WI38 (cell line): Measurements from ENCODE around the gene CDKN2AIPNL.
"Not testable (repeated sequence)": the region's sequence is repeated elsewhere in the genome, so short reads cannot be mapped to it uniquely, and the experiment has no call there.

Source experiments
- H3K4me3 ChIP-seq: 2 replicates; pipeline ENCODE4 v1.5.1; 2011; ENCODE audit warnings: low read depth, mild to moderate bottlenecking, control low read depth, low read length
- TF ChIP-seq, protein P1 (sequence below): IDR thresholded peaks from 2 replicates; pipeline ENCODE4 v1.5.1; 2012; ENCODE audit warnings: low read depth, mild to moderate bottlenecking, control low read depth, low read length

The CDKN2AIPNL gene

DNA sequence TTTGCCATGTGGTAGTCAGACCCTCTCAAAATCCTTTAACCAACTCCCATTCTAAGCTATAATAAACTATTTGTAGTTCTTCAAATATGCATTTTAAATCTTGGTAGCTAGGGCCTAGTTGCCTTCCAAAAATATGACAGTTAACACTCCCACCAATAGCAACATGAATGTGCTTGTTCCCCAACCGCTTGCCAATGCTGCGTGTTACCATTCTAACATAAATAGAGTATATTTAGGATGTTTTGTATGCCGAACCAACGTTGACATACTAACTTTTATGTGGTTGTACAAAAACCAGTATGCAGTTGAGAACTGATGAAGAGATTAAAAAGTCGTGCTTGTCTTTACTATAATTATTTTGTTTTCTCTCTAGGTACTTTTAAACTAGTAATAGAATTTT, 31.3 kb downstream of the CDKN2AIPNL start:
- H3K4me3 ChIP-seq: no peak overlapping the region
- TF ChIP-seq, protein P1, sequence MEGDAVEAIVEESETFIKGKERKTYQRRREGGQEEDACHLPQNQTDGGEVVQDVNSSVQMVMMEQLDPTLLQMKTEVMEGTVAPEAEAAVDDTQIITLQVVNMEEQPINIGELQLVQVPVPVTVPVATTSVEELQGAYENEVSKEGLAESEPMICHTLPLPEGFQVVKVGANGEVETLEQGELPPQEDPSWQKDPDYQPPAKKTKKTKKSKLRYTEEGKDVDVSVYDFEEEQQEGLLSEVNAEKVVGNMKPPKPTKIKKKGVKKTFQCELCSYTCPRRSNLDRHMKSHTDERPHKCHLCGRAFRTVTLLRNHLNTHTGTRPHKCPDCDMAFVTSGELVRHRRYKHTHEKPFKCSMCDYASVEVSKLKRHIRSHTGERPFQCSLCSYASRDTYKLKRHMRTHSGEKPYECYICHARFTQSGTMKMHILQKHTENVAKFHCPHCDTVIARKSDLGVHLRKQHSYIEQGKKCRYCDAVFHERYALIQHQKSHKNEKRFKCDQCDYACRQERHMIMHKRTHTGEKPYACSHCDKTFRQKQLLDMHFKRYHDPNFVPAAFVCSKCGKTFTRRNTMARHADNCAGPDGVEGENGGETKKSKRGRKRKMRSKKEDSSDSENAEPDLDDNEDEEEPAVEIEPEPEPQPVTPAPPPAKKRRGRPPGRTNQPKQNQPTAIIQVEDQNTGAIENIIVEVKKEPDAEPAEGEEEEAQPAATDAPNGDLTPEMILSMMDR: no peak

DNA sequence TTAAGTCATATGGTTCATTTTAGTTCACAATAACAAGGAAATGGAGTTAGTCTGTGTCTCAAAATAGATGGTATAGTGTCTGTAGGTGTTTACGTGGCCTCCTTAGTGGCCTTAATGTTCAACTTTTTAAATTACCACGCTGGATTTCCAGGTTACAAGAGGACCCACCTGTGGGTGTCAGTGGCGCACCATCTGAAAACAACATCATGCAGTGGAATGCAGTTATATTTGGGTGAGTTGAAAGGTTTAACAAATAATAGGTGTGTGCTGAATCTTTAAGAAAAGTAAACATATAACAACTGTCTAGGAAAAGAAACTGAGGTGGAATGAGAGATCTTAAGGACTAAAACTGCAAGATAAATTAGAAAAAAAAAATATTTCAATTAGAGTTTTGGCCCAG, 37.4 kb downstream of the CDKN2AIPNL start:
- TF ChIP-seq, protein P1: no peak
- no peak overlapping the region for H3K4me3 ChIP-seq

DNA sequence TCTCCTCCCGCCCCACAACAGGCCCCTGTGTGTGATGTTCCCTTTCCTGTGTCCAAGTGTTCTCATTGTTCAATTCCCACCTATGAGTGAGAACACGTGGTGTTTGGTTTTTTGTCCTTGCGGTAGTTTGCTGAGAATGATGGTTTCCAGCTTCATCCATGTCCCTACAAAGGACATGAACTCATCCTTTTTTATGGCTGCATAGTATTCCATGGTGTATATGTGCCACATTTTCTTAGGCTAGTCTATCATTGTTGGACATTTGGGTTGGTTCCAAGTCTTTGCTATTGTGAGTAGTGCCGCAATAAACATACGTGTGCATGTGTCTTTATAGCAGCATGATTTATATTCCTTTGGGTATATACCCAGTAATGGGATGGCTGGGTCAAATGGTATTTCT, 38.0 kb downstream of the CDKN2AIPNL start:
- not testable (repeated sequence) for H3K4me3 ChIP-seq

DNA sequence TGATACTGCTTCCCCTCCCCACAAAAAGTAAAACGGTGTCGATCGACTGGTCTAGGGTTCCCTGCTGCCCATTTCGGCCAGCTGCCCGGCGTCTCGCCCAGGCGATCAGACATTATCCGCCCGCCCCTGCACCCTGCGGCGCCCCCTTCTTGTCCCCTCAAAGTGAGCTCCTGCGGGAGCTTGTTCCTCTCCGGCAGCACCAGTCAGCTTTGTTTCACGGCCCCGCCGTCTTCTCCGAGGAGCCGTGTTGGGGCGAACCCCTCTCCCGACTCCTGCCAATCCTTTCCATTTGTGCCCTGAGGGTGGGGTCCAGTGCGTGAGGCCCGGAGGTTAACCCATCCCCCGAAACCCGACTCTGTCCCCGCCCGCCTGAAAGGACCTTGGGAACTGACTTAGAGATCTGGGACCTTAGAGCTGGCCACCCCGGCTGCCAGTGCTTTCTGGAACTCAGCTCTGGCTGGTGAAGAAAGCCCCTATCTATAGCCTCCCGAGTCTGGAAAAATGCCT, 39.8 kb downstream of the CDKN2AIPNL start:
- H3K4me3 ChIP-seq: peak overlapping the region; percentile 99
- TF ChIP-seq, protein P1: no peak

DNA sequence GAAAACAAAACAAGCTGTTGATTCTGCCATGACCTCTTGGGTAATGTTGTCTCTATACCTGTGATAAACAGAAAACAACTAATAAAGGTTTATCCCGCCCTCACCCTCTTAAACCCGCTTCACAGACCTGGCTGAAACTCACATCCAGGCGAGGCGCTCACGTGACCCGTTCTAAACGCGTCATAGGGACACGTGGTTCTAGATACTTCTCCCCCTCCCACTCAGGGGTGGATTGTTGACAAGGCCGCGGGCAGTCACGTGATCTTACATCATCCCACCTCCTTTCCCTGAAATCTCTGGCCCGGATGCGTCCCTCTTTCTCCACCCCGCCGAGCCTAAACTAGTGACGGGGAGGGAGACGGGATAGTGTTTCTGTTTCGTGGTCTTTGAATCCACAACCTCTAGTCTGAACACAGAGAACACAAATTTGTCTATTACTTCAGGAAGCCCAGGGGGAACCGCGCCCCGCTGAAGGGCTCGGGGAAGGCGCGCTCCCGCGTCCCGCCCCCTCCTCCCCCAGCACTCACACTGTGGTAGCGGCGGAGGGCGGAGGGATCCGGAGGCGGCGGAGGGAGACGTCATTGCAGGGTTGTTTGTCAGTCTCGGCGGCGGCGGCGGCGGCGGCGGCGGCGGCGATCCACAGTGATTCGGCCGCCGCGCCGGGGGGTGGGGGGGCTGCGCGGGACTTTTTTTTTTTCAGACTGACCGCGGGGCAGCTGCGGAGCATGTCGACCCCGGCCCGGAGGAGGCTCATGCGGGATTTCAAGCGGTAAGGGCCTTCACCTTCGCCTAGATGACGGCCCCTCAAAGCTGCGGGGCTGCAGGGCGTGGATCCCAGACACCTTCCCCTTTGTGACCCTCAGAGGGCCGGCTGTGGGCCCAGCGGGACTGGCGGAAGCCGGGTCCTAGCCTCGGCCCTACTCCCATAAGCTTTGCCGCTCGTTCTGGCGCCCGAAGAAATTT, 40.5 kb downstream of the CDKN2AIPNL start, which contains the start of gene UBE2B:
Gene UBE2B, plus strand, starts transcription at position 699 of the 963 bp plus-strand sequence. Its CDS starts 27 bp downstream, at position 726.
- H3K4me3 ChIP-seq: peak within 1 kb of the TSS; percentile 99
- TF ChIP-seq, protein P1: no peak

DNA sequence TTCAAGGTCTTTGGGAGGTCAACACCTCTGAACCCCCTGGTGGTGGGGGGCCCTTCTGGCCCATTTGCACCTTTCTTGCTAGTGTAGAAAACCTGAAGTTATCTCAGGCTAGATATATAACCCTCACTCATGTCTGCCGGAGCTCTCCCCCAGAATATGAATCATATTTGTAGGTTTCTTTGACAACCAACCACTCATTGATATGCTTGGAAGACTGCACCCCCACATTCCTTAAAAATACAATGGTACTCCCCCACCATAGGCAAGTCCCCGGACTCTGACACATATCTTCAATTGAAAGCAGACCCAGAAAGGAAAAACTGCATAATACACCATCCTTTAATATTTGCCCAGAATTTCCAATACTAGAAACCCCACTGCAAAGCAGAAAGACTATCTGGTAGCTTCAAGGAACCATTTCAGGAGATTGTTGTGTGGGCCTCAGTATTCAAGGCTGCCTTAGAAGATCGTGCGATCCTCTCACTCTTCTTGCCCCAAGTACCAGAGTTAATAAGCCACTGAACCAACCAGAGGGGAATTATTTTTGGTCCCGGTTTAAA, 41.3 kb downstream of the CDKN2AIPNL start:
- TF ChIP-seq, protein P1: no peak
- H3K4me3 ChIP-seq: peak overlapping the region; percentile 99

DNA sequence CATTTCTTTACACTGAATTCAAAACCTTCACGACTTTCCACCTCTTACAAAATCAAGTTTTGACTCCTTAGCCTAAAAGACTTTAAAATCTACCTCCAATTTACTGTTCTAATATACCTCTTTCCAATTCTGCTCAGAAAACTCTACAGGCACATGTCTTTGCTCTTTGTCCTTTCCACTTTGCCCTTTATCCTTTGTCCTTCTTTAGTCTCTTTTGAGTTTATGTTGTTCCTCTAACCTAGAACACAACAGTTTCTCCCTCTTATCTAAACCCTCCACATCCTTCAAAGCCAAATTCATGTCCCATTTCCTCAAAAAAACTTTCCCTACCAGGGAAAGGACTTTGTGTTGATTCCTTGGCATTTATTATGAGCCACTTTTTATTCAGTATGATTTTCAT, 46.1 kb downstream of the CDKN2AIPNL start:
- no peak overlapping the region for H3K4me3 ChIP-seq
- TF ChIP-seq, protein P1: no peak
